DND-41 (cell line): Measurements from ENCODE around the gene EPHB2.

ENCODE experiments used
- CTCF ChIP-seq: IDR thresholded peaks from 2 replicates; pipeline ENCODE4 v1.5.1; 2012; ENCODE audit warnings: borderline replicate concordance, low read length, moderate library complexity, mild to moderate bottlenecking; ENCODE audit not compliant: poor library complexity, severe bottlenecking; ENCODE audit errors: extremely low read depth
- EZH2 ChIP-seq: IDR thresholded peaks from 3 replicates; pipeline ENCODE4 v1.6.1; 2012; ENCODE audit warnings: borderline replicate concordance, low read depth, mild to moderate bottlenecking, moderate library complexity, low read length, inconsistent platforms; ENCODE audit not compliant: severe bottlenecking

DNA sequence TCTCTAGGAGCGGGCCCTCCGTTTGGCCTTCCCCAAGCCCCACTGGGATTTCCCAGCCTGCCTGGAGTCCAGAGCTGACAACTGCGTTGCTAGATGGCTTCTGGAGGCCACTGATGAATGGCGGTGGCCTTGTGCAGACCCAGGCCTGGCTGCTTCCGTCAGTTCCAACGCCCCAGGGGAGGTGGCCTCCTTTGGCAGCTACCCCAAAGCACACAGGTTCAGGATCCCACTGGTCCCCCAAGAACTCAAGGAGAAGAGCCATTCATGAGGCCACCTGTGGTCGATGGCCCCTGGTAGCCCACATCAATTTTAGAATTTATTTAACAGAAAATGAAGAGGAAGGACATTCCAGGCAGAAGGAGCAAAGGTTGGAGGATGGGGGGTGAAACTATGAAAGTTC lies 176.9 kb downstream of the EPHB2 start:
- TF ChIP-seq CTCF (no peak), EZH2 (no peak)
